ENCODE results near the gene FBXO15. TPM values are rescaled to one million over a fixed set of nuclear protein-coding genes. Genes with fewer than 3 reads are reported as not detected.

Gene FBXO15
- total RNA-seq, 2 donors from 2014 or later = 1.0 to 3.3 TPM

DNA sequence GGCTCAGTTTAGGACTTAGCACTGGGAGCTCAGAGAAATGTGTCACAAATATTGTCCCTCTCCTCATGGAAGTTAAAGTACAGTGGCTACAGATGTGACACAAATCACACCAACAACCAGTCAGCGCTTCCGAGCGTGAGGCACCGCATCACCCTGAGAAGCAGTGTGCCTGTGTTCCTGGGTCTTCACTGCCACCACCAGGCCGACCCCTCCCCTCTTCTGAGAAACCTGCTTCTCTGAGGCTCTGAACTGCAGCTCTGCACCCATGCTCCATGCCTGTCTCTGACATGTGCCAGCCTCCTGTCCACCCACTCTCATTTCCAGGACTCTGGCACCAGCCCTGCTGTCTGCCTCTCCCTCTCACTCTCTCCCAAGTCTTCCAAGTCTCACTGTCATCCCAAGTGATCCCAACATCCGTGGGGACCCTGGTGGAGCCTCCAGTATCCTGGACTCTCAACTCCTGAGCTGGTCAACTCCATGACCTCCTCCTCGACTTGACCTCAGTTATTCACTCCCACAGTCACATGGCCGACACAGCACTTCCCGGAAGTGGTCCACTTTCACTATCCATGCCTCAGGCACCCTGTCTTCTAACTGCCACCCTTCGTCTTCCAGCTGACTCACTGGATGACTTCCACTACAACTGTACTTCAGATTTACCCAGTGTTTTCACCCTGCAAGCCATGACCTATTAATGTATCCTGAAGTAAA is 73.5 kb downstream of the FBXO15 start:
- Histone ChIP-seq H3K27ac (no peak overlapping the region), H3K4me3 (no peak overlapping the region), H3K4me1 (no peaks in the 10 kb centered on the region), H3K27me3 (peaks cover 0 to 1% of the 10 kb centered on the region in 2 donors), H3K36me3 (replicated peaks in 1 of 2; ENCODE audit: insufficient read depth in 1 of 2, low read depth in 2 of 2) (no peaks in the 10 kb centered on the region), H3K9me3 (no peaks in the 10 kb centered on the region)
- ATAC-seq = no peak
- no peak for DNase-seq
- TF ChIP-seq, protein P1, sequence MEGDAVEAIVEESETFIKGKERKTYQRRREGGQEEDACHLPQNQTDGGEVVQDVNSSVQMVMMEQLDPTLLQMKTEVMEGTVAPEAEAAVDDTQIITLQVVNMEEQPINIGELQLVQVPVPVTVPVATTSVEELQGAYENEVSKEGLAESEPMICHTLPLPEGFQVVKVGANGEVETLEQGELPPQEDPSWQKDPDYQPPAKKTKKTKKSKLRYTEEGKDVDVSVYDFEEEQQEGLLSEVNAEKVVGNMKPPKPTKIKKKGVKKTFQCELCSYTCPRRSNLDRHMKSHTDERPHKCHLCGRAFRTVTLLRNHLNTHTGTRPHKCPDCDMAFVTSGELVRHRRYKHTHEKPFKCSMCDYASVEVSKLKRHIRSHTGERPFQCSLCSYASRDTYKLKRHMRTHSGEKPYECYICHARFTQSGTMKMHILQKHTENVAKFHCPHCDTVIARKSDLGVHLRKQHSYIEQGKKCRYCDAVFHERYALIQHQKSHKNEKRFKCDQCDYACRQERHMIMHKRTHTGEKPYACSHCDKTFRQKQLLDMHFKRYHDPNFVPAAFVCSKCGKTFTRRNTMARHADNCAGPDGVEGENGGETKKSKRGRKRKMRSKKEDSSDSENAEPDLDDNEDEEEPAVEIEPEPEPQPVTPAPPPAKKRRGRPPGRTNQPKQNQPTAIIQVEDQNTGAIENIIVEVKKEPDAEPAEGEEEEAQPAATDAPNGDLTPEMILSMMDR (IDR thresholded peaks at IDR 0.05) = no peak
- TF ChIP-seq POLR2A (IDR thresholded peaks at IDR 0.05) = no peak
- intact Hi-C loops (cut with DNase I) = no loop called here
- 77% methylated on average over 10 of the region's 10 CpGs for WGBS, 2 donors

DNA sequence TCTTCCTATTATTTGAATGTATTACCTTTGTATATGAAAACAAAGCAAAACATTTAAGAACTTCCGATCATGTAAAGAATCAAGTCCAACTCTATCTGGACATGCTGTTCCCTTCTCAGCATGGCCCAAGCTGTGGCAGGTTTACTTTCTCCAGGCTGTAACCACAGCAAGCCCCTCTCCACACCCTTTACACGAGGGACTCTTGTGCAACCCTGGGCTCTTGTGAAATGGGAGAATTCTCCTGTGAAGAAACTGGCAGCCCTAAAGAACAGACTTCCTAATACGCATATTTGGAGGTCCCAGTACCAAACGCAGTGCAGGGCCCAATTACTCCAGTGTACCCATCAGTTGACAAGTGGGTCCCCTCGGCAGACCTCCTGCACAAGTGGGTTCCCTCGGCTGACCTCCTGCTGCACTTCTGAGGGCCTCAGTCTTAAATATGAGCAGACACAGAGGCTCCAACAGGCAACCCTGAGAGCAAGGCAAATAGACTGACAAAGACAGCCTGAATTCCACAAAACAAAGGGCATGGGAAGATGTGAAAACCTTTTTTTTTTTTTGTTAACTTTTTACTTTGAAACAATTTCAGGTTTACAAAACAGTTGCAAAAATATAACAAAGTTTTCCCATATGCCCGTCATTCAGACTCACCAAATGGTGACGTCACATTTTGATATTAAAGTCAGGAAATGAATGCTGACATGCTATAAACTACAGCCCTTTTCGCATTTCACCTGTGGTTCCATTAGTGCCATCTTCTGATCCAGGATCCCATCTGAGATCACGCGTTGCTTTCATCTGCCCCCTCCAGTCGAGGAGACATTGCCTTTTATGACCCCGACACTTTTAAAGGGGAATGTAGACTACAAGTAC is 78.2 kb downstream of the FBXO15 start:
- H3K27me3 ChIP-seq = peaks cover 0 to 3% of the 10 kb centered on the region in 2 donors
- no peak for ATAC-seq
- intact Hi-C loops (cut with DNase I) = no loop called here

DNA sequence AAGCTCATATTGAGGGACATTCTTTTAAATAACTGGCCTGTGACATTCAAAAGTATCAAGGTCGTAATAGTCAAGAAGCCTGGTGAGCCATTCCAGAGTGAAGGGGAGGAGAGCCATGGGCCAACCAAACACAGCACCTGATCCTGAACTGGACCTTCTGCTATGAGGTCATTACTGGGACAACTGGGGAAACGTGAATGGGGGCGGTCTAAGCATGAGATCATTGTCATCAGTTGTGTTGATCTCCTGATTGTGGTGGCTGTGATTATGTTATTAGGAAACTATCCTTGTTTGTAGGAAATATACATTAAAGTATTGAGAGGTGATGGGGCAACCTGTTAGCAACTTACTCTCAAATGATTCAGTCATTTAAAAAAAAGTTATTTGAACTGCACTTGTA is 79.3 kb downstream of the FBXO15 start:
- DNase-seq = no peak
- no peak for ATAC-seq
- 80 to 82% methylated on average over 3 of the region's 3 CpGs for WGBS, 2 donors
- no peaks in the 10 kb centered on the region for H3K9me3 ChIP-seq
- intact Hi-C loops (cut with DNase I) = no loop called here
- TF ChIP-seq POLR2A (IDR thresholded peaks at IDR 0.05) = no peak
- TF ChIP-seq, protein P1 (IDR thresholded peaks at IDR 0.05) = no peak
- no peaks in the 10 kb centered on the region for H3K36me3 ChIP-seq (replicated peaks in 1 of 2; ENCODE audit: insufficient read depth in 1 of 2, low read depth in 2 of 2)
- H3K4me3 ChIP-seq = no peak overlapping the region
- peaks cover 11% of the 10 kb centered on the region for H3K4me1 ChIP-seq
- peaks cover 0 to 3% of the 10 kb centered on the region in 2 donors for H3K27me3 ChIP-seq
- H3K27ac ChIP-seq = no peak overlapping the region

More for the DNA sequence above, 78.2 kb downstream of the FBXO15 start:
- Histone ChIP-seq H3K4me1 (peaks cover 9% of the 10 kb centered on the region), H3K4me3 (no peak overlapping the region), H3K36me3 (replicated peaks in 1 of 2; ENCODE audit: insufficient read depth in 1 of 2, low read depth in 2 of 2) (no peaks in the 10 kb centered on the region), H3K9me3 (no peaks in the 10 kb centered on the region), H3K27ac (no peak overlapping the region)
- peak in 1 of 4 donors; percentile 19 for DNase-seq
- TF ChIP-seq, protein P1 (IDR thresholded peaks at IDR 0.05) = no peak
- TF ChIP-seq POLR2A (IDR thresholded peaks at IDR 0.05) = no peak
- WGBS, 2 donors = 72 to 83% methylated on average over 13 of the region's 13 CpGs

DNA sequence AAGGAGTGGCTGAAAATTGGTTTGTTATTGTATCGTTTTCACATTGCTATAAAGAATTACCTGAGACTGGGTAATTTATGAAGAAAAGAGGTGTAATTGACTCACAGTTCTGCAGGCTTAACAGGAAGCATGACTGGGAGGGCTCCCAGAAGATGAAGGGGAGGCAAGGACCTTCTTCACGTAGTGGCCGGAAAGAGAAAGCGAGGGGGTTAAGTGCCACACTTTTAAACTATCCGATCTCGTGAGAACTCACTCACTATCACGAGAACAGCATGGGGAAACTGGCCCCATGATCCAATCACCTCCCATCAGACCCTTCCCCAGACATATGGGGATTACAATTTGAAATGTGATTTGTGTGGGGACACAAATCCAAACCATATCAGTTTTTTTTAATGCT is 81.6 kb downstream of the FBXO15 start:
- TF ChIP-seq POLR2A (IDR thresholded peaks at IDR 0.05) = no peak
- TF ChIP-seq, protein P1 (IDR thresholded peaks at IDR 0.05) = no peak
- intact Hi-C loops (cut with DNase I) = no loop called here
- H3K9me3 ChIP-seq = no peaks in the 10 kb centered on the region
- H3K4me1 ChIP-seq = peaks cover 11% of the 10 kb centered on the region
- ATAC-seq (no peak), DNase-seq (no peak)
- no peak overlapping the region for H3K27ac ChIP-seq
- no peaks in the 10 kb centered on the region for H3K36me3 ChIP-seq (replicated peaks in 1 of 2; ENCODE audit: insufficient read depth in 1 of 2, low read depth in 2 of 2)
- peaks cover 0 to 3% of the 10 kb centered on the region in 2 donors for H3K27me3 ChIP-seq
- 76 to 78% methylated on average over 7 of the region's 7 CpGs for WGBS, 2 donors
- H3K4me3 ChIP-seq = no peak overlapping the region

Data from body of pancreas (tissue), 4 donors.